Non-pigmented ciliary epithelial cell (primary cell): ENCODE results near the gene MYOM1.
"Not testable (repeated sequence)": the region's sequence is repeated elsewhere in the genome, so short reads cannot be mapped to it uniquely, and the experiment has no call there.

ENCODE experiments used
- DNase-seq: peaks from one replicate; pipeline ENCODE4 v3.0.0-alpha.2; 2010; ENCODE audit warnings: low read depth

Gene MYOM1

DNA sequence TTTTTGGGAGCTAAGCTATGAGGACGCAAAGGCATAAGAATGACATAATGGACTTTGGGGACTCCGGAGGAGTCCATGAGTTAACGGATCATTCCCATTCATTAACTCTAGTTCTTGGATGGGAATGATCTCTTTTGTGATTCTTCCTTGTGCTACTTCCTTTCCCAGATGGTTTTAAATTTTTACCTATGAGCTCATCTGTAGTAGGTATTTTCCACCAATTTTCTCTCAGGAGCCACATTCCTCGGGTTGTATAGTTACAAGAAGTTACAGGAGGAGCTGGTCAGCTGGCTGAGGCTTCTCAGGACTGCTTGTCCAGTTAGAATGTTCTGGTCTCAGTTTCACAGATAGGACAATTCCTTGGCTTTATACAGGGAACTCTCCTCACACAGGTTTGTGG is 164.0 kb downstream of the MYOM1 start:
- no peak for DNase-seq

DNA sequence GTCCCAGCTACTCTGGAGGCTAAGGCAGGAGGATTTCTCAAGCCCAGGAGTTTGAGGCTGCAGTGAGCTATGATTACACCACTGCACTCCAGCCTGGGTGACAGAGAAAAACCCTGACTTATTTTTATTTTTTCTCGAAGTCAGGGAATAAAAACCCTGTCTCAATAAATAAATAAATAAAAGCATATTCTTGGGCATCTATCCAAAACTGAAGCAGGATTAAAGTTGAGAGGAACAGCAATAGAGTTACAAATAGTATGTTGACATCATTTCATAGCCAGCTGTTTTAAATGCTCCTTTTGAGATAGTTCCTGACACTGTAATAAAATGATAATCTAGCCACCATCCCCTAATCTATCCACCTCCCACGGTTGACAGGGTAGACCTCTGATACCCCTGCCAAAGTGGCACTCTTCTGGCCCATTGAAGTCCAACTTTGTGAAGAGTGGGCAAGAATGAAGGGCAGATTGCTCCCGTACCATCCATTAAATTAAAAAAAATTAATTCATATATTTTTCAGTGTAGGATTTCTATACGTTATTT is 164.5 kb downstream of the MYOM1 start:
- DNase-seq, result no peak

DNA sequence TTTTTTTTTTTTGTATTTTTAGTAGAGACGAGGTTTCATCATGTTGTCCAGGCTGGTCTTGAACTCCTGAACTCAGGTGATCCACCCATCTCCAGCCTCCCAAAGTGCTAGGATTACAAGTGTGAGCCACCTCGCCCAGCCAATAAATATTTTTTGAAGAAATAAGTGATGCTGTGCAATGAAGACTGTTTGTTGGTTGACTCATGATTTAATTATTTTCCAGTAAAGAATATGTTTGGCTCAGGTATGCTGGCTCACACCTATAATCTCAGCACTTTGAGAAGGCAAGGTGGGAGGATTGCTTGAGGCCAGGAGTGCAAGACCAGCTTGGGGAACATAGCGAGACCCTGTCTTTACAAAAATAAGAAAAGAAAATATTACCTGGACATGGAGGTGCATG is 165.0 kb downstream of the MYOM1 start:
- no peak for DNase-seq

DNA sequence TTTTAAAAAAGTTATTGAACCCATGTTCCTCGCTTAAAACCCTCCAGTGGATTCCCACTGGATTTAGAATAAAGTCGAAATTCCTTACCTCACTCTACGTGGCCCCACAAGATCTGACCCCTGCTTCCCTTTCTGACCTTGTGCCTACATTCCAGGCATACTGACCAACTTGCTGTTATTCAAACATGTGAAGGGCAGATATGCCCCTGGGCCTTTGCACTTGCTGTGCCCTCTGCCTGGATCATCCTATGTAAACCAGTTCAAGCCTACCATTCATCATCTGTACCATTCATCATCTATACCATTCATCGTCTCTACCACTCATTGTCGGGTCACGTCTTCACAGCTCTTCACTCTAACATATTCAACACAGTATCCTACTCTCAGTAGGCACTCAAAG is 165.6 kb downstream of the MYOM1 start:
- no peak for DNase-seq

DNA sequence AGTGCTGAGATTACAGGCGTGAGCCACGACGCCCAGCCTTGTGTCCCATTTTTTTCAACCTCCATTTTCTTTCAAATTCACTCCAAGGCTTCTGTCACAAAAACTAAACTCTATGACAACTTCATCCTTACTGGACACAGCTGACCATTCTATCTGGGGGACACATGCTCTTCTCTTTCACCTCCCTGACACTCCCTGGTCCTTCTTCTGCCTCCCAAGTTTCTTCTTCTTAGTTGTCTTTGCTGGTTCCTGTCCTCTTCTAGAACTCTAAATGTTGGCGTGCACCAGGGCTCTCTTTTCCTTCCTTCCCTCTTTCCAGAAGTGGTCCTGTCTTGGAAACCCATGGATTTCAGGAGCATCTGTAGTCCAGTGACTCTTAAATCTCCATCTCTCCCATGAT is 166.7 kb downstream of the MYOM1 start:
- no peak for DNase-seq

DNA sequence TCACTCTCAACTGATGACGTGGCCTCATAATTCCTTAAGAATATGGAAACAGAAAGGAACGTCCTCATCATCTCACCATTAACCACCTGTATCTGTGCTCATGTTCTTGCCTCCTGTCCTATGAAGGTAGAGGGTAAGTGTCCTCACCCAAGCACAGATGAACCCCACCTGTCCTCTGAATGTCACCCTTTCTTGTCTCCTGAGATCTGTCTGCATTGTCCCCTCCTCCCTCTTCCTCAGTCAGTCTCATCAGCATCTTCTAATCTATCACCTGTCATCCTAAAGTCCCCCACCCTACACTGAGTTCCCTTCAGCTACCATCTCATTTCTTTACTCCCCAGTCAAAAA is 167.4 kb downstream of the MYOM1 start:
- DNase-seq, result no peak

DNA sequence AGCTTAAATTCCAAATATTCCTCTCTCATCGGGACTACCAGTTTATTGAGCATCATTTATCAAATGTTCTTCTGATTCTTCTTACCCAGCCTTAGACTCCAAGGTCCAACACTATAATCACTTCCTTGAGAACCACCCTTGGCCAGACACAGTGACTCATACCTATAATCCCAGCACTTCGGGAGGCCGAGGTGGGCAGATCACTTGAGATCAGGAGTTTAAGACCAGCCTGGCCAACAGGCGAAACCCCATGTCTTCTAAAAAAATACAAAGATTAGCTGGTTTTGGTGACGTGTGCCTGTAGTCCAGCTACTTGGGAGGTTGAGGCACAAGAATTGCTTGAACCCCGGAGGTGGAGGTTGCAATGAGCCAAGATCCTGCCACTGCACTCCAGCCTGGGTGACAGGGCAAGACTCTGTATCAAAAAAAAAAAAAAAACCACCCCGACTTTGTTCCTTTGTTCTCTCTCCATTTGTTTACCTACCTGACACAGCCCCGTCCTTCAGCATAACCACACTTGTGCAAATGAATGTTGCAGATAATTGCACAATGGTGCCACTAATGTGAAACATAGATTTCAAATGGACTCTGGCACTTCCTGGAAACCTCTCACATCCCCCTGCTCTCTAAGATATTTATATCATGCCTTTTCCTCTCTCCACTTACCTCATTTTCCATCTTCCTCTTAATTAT is 167.9 kb downstream of the MYOM1 start:
- no peak for DNase-seq

DNA sequence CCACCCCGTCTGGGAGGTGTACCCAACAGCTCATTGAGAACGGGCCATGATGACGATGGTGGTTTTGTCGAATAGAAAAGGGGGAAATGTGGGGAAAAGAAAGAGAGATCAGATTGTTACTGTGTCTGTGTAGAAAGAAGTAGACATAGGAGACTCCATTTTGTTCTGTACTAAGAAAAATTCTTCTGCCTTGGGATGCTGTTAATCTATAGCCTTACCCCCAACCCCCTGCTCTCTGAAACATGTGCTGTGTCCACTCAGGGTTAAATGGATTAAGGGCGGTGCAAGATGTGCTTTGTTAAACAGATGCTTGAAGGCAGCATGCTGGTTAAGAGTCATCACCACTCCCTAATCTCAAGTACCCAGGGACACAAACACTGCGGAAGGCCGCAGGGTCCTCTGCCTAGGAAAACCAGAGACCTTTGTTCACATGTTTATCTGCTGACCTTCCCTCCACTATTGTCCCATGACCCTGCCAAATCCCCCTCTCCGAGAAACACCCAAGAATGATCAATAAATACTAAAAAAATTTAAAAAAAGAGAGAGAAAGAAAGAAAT is 169.8 kb downstream of the MYOM1 start:
- not testable (repeated sequence) for DNase-seq

DNA sequence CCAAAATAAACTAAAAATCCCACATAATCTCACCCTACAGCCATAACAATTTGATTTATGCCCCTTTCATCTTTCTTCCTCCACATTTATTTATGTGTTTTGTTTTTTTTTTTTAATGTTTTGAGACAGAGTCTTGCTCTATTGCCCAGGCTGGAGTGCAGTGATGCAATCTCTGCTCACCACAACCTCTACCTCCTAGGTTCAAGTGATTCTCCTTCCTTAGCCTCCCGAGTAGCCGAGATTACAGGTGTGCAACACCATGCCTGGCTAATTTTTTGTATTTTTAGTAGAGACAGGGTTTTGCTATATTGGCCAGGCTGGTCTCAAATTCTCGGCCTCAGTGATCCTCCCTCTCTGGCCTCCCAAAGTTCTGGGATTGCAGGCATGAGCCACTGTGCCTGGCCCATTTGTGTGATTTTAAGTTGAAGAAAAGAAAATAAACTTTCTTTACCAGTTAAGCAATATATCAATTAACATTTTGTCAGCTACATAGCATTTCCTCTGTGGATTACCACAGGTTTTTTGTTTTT is 170.9 kb downstream of the MYOM1 start:
- DNase-seq, result no peak

DNA sequence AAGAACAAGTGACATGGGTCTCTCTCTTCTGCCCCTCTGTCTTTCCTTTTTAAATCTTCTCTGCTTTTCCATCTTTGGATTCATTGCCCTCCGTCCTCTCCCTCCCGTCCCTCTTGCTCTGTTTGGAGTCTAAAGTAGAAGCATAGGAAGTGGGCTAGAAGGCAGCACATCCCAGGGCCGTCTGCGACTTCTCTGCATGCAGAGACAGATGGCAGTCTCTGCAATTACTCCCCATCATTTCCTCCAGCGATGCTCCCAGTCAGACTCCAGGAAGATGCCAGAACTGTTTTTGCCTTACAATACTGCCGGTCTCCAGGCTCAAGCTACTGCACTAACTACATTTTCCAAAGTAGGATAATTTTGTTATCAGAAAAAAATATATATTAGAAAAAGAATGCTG is 171.6 kb downstream of the MYOM1 start:
- no peak for DNase-seq

DNA sequence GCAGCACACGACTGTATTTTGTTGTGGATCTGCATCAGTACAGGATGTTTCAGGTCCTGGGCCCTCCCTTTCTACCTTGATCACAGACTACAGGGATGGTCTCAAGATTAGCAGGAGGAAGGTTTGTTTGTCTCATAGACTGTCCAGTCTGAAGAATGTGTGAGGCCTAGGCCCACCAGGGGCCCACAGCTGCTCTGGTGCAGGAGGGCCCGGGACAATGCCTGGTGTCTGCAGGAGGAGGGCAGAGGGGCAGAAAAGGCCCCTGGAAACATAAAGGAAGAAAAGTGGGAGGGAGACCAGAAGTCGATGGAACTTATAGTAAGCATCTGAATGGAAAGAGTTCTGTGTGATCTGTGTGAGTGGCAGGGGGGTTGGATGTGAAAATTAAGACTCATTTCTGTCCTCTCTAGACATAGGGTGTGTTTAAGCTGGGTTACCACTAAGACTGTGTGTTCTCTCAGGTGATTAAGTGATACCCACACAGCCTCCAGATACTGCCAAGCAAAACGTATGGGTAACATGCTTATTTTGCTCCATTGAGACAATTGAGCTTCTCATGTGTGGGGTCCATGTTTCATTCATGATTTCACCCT is 173.5 kb downstream of the MYOM1 start:
- DNase-seq, result no peak

DNA sequence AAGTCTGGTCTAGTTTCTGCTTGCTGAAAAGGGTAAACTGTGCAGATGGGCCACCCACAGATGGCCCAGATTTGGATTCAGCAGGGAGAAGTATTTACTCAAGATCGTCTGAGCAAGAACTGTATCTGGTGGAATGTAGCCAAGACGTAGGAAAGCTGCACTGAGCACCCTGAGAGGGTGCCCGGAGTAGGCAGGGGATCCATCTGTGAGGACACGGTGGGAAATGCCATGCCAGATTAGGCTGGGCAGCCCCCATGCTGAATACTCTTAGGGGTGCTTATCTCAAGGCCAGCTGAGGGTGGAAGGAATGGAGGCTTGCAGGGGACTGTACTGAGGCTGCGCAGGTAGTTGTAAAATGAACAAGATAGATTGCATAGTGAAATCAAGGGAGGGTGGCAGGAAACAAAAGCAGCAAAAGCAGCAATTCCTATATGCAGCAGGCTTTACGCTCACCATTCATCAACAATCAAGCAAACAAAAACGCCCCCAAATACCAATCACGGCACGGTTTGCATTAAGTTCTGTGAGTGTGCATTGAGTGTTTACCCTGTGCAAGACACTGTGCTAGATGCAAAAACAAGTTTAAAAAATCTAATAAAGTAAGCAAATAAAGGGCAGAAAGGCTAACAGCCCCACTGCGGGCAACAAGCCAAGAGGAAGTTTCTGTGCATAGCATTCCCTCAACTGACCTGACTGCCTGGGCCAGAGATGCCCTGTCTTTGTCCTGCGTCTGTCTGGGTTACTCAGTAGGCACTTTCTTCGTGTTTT is 174.7 kb downstream of the MYOM1 start:
- no peak for DNase-seq

DNA sequence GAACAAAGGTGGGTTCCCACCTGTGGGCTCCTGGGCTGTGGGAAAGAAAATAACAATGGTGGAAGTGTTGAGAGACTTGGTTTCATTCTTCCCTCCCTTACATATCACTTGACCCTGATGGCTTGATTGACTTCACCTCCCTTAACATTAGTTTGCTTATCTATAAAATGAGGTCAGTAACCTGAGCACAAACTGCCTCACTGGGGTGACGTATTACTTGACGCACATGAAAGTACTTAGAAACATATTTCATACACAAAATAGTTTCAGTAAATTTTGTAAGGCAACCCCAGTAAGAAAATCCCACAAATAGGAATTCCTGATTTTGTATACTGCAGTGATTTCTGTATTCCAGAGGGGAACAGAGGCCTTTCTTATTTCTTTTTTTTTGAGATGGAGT is 177.4 kb downstream of the MYOM1 start:
- no peak for DNase-seq

DNA sequence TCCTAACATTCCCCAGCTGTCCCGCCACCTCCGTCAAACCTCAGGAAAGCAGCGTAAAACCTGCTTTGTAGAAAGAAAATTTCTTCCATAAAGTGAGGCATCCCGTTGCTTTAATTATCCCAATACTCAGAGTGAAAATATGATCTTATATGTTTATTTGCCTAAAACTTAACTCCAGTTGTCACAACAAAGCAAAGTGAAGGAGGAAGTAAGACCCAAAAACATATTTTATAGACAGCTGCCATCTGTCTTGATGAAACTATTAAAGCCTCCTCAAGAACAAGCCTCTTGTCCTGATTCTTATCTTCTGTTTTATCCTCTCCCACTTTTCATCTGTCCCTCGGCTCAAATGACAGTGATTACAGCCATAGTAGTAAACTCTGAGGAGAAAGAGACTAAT is 177.9 kb downstream of the MYOM1 start:
- DNase-seq, result no peak

DNA sequence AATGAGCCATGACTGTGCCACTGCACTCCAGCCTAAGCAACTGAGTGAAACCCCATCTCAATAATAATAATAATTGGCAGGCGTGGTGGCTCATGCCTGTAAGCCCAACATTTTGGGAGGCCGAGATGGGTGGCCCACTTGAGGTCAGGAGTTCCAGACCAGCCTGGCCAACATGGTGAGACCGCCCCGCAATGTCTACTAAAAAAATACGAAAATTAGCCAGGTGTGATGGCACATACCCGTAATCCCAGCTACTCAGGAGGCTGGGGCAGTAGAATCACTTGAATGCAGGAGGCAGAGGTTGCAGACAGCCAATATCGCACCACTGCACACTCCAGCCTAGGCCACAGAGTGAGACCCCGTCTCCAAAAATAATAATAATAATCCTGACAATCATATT is 178.9 kb downstream of the MYOM1 start:
- DNase-seq, result no peak

DNA sequence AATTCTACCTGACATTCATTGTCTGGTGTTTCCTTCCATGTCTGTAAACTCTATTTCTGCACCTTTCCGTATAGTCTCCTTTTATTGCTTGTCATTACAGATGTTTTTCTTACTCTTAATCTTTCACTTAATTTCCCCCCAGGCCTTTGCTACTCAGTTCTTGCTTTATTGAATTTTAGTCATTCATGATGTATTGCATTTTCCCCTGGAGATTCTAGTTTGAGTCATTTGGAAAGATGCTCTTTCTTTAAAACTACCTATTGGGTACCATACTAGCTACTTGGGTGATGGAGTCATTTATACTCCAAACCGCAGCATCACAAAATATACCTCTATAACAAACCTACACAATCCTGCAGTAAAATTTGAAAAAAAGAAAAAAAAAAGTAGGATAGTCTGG is 179.6 kb downstream of the MYOM1 start:
- DNase-seq, result no peak

DNA sequence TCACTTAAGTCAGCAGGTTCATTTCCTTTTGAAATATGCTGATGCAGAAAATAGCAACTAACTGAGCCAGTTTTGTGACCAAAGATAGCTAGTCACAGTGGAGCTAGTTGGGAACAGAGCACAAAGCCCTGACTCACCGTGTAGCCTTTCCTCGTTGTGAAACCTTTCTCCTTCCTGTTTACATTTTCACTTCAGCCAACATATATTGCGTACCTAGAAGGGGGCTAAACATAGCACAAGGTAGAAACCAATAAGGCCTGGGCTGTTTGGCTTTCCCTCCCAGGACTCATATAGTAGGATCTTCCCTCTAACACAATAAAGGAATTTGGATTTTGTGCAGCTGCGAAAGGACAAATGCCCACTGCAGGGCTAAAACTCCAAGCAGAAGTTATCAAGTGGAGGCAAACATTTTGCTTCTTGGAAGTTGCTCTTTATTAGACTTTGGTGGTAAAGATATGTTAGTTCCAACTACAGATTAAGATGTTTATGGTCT is 182.3 kb downstream of the MYOM1 start:
- peak; percentile 66 for DNase-seq

DNA sequence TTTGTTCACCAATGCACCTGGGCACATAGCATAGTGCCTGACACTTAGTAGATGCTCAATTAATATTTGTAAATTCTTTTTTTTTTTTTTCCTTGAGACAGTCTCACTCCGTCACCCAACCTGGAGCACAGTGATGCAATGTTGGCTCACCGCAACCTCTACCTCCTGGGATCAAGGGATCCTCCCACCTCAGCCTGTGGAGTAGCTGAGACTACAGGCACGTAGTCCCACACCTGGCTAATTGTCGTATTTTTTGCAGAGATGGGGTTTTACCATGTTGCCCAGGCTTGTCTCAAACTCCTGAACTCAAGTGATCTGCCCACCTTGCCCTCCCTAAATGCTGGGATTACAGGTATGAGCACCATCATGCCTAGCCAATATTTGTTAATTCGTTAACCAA is 183.7 kb downstream of the MYOM1 start:
- no peak for DNase-seq

DNA sequence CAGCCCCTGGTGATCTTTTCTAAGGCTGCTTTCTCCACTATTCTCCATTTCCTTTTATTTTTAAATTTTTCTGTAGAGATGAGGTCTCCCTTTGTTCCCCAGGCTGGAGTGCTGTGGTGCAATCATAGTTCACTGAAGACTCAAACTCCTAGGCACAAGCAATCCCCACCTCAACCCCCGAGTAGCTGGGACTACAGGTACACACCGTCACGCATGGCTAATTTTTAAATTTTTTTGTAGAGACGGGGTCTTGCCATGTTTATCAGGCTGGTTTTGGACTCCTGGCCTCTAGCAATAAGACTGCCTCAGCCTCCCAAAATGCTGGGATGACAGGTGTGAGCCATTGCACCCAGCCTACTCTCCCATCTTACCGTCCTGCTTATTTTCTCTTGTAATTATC is 184.1 kb downstream of the MYOM1 start:
- no peak for DNase-seq

DNA sequence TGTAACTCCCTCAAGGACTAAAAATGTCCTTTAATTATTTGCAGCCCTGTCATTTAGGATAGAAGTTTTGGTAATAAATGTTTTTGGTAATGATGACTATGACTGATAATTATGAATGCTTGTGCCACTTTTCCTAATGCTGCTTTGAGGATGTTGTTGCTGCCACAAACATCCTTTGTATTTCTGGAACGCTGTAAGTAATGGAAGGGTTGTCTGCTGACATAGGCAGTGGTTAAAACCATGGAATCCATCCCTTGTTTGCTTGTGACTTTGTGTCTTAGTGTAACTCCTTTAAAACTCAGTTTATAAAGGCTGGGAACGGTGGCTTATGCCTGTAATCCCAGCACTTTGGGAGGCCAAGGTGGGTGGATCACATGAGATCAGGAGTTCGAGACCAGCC is 187.0 kb downstream of the MYOM1 start:
- DNase-seq, result no peak

DNA sequence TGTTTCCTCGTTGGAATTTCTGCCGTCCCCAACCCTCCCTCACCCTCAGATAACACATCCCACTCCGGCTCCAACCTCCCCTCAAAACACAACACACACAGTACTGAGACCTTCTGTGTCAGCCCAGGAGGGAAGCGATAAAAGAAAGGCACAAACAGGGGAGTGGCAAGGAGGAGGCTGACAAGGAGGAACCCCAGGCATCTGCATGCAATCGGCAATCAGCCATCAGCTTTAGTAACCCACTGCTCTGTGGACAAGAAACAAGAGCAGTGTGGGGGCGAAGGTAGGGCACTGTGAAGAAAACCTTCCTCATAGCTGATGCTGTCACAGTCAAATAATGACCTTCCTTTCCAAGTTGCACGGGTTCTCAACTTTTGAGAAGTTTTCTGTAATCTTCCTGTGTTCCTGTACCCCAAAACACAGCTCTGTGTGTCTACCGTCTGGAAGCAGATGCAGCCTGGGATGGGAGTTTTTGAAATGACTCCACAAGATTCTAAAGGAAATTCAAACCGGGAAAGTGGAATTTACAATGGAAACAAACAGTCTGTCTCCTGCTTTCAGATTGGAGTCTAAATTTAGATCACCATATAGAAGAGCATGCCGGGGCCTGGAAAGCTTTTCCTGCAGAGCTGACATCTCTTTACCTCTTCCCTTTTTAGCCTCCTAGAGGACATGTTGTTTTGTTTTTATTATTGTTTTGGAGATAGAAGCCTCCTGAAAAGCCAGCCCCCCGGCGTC is 190.4 kb downstream of the MYOM1 start:
- no peak for DNase-seq

DNA sequence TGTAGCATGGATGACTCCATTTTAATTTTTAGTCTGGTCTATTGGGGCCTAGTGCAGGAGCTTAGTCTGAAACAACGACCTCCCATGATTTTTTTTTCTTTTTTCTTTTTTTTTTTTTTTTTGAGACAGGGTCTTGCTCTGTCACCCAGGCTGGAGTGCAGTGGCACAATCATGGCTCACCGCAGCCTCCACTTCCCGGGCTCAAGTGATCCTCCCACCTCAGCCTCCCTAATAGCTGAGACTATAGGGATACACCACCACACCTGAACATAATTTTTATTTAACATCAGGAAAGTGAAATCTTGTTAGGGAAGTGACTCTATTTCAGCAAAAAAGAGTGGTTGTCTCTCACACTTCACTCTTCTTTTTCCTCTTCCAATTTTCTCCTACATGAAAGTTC is 191.7 kb downstream of the MYOM1 start:
- DNase-seq, result not testable (repeated sequence)
